ENCODE results near the gene AIFM1. TPM values are rescaled to one million over a fixed set of nuclear protein-coding genes. Genes with fewer than 3 reads are reported as not detected.

The AIFM1 gene
- total and polyA plus RNA-seq, 2 donors (not counting 3 experiments of a cell fraction or from before 2014, with no cell fraction given) = 23.7 to 29.7 TPM

DNA sequence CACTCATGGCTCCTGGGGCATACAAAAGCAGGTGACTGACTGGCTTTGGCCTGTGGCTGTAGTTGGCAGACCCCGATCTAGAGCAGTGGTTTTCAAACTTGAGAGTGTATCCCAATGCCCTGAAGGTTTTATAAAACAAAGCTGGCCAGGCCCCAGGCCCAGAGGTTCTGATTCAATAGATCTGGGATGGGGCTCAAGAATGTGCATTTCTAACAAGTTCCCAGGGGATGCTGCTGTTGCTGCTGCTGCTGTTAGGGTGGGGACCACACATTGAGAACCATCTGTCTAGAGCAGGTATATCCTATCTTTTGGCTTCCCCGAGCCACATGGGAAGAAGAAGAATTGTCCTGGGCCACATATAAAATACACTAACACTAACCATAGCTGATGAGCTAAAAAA lies 7.3 kb downstream of the AIFM1 start:
- no TSS peak for BruUV-seq (replicated peaks)
- Histone ChIP-seq H3K27ac (ENCODE audit: insufficient read depth, low read depth, low read length) (no peak overlapping the region), H2AFZ (ENCODE audit: low read depth, low read length) (no peak overlapping the region), H3K4me1 (ENCODE audit: control insufficient read depth, extremely low read depth, insufficient read depth, low read length) (no peaks in the 10 kb centered on the region), H3K9me1 (replicated peaks; ENCODE audit: control insufficient read depth, extremely low read depth, insufficient read depth, low read length) (no peaks in the 10 kb centered on the region), H3K4me3 (replicated peaks in 1 of 3; ENCODE audit: insufficient read depth in 1 of 3, low read depth in 1 of 3, low read length in 3 of 3) (no peak overlapping the region), H3K27me3 (ENCODE audit: control insufficient read depth in 2 of 2, insufficient read depth in 2 of 2, low read length in 2 of 2) (no peaks in the 10 kb centered on the region), H3K79me2 (ENCODE audit: control insufficient read depth, insufficient read depth, low read length) (no peaks in the 10 kb centered on the region), H3K36me3 (ENCODE audit: control insufficient read depth in 2 of 2, extremely low read depth in 1 of 2, insufficient read depth in 2 of 2, low read length in 2 of 2) (no peaks in the 10 kb centered on the region), H3K4me2 (ENCODE audit: insufficient read depth, low read length) (no peak overlapping the region), H3K9ac (replicated peaks; ENCODE audit: extremely low read depth, insufficient read depth, low read length) (no peak overlapping the region), H3K9me3 (replicated peaks; ENCODE audit: control insufficient read depth, insufficient read depth, low read length) (no peaks in the 10 kb centered on the region), H4K20me1 (replicated peaks; ENCODE audit: control insufficient read depth, extremely low read depth, insufficient read depth, low read length) (no peaks in the 10 kb centered on the region)
- POLR2A ChIA-PET = no interaction called here
- no peak for DNase-seq (ENCODE audit: low read depth, low spot score)
- CTCF ChIA-PET = no interaction called here
- dilution Hi-C loops (cut with MboI; ENCODE audit: extremely low pct_ligation_motif_present, low sequenced_read_pairs) (no loop called here), intact Hi-C loops (cut with micrococcal nuclease) (no loop called here)
- FAIRE-seq = no peak
- no peak for TF ChIP-seq MYC (IDR thresholded peaks at IDR 0.05; ENCODE audit: low read depth, low read length)
- TF ChIP-seq GATA2 (IDR thresholded peaks at IDR 0.05; ENCODE audit: insufficient read depth, insufficient read length, low read depth, low read length) = no peak
- TF ChIP-seq FOS (IDR thresholded peaks at IDR 0.05; ENCODE audit: borderline replicate concordance, insufficient read depth, low read length) = no peak
- TF ChIP-seq JUN (IDR thresholded peaks at IDR 0.05; ENCODE audit: borderline replicate concordance, insufficient read depth, insufficient read length, low read depth) = no peak
- TF ChIP-seq POLR2A (IDR thresholded peaks at IDR 0.05; ENCODE audit: low read depth, low read length) = no peak
- TF ChIP-seq, protein P1, sequence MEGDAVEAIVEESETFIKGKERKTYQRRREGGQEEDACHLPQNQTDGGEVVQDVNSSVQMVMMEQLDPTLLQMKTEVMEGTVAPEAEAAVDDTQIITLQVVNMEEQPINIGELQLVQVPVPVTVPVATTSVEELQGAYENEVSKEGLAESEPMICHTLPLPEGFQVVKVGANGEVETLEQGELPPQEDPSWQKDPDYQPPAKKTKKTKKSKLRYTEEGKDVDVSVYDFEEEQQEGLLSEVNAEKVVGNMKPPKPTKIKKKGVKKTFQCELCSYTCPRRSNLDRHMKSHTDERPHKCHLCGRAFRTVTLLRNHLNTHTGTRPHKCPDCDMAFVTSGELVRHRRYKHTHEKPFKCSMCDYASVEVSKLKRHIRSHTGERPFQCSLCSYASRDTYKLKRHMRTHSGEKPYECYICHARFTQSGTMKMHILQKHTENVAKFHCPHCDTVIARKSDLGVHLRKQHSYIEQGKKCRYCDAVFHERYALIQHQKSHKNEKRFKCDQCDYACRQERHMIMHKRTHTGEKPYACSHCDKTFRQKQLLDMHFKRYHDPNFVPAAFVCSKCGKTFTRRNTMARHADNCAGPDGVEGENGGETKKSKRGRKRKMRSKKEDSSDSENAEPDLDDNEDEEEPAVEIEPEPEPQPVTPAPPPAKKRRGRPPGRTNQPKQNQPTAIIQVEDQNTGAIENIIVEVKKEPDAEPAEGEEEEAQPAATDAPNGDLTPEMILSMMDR (IDR thresholded peaks at IDR 0.05; ENCODE audit: extremely low read depth in 1 of 2, insufficient read depth in 1 of 2, low read depth in 1 of 2, low read length in 2 of 2) = no peak
- TF ChIP-seq EZH2 (IDR thresholded peaks at IDR 0.05; ENCODE audit: borderline replicate concordance, low read depth, low read length, severe bottlenecking) = no peak
- no peak for TF ChIP-seq POLR2AphosphoS5 (IDR thresholded peaks at IDR 0.05; ENCODE audit: insufficient read depth, low read depth, low read length)
- TF ChIP-seq, protein P2, sequence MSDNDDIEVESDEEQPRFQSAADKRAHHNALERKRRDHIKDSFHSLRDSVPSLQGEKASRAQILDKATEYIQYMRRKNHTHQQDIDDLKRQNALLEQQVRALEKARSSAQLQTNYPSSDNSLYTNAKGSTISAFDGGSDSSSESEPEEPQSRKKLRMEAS (IDR thresholded peaks at IDR 0.05; ENCODE audit: insufficient read depth, insufficient read length) = no peak

All from endothelial cell of umbilical vein (primary cell).